OCI-M2 (cell line): ENCODE results near the gene ZFP36.

Experiments
- DNase-seq: peaks from one replicate; lab custom pipeline; 2025; ENCODE audit not compliant: unreplicated experiment; lab: John Stamatoyannopoulos, UW

ZFP36 gene

DNA sequence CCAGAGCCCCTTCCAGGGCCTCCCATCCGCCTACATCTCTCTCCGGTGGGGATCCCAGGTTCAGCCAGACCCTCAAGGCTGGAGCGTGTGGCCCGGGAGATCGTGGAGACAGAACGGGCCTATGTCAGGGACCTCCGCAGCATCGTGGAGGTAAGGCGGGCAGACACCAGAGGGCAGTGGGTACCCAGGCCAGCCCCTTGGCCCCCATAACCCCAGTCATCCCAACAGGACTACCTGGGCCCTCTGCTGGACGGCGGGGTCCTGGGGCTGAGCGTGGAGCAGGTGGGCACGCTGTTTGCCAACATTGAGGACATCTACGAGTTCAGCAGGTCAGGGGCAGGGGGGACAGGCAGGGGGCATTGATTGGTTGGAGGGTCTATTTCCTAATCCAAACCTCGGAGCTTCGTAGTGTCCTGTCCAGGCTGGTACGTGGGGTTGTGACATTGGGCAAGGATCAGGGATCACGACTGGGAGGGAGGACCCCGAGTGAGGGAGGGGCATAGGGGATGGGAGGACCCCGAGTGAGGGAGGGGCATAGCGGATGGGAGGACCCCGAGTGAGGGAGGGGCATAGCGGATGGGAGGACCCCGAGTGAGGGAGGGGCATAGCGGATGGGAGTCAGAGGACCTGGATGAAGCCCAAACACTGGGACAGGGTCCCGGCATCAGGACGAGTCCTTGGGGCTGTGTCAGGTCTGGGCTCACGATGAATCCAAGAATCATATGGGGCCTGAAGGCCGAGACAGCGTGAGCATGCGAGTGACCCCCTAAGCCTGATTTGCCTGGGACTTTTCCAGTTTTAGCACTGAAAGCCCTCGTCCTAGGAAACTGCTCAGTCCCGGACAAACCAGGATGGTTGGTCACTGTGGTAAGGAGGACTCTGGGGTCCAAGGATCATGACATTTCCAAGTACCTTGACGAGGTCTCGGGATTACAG, 8.7 kb downstream of the ZFP36 start:
- no peak for DNase-seq

DNA sequence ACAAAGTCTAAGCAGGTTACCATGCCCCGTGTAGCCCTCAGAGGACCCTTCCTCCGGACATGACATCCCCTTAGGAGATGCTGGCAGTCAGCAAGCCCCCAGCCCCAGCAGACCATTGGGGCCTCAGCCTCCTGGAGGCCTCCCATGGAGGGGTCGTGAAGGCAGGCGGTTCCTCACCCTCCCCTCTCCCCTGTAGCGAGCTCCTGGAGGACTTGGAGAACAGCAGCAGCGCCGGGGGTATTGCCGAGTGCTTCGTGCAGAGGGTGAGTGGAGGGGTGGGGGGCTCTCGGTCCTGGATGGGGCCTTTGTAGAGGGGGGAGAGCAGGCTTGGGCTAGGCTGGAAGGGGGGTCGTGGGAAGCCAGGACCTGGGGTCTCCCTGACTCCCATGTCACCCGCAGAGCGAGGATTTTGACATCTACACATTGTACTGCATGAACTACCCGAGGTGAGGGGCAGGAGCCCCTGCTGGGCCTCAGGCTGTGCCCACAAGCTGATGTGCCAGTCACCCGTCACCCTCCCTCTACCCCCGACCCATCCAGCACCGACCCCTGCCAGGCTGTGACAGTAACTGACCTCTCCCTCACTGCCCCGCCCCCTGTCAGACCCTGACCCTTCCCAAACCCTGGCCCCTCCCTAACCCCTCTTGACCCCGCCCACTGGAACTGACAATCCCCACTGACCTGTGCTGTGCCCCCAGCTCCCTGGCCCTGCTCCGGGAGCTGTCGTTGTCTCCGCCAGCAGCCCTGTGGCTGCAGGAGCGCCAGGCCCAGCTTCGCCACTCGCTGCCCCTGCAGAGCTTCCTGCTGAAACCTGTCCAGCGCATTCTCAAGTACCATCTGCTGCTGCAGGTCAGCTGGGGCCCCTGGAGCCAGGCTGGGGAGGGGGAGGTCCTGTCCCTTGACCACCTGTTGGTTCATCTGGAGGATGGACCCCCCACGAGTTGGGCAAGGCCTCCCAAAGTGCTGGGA, 9.8 kb downstream of the ZFP36 start:
- no peak for DNase-seq

DNA sequence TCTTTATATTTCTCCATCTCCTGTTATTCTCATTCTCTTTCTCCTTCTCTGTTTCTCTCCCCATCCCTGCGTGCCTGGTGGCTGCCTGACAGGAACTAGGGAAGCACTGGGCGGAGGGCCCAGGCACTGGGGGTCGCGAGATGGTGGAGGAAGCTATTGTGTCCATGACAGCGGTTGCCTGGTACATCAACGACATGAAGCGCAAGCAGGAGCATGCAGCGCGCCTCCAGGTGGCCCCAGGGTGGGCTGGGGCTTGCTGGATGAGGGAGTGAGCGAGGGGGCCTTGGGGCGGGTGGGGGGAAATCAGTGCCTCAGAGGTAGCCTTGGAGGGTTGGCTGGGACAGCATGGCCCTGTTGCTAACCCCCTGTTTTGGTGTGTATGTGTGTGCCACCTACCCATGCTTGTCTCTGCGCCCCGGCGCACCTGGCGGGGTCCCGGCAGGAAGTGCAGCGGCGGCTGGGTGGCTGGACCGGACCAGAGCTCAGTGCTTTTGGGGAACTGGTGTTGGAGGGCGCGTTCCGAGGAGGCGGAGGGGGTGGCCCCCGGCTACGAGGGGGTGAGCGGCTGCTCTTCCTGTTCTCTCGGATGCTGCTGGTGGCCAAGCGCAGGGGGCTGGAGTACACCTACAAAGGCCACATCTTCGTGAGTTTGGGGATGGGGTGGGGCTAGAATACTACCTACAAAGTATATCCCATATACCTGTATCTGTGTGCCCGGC, 11.0 kb downstream of the ZFP36 start:
- DNase-seq, result no peak

DNA sequence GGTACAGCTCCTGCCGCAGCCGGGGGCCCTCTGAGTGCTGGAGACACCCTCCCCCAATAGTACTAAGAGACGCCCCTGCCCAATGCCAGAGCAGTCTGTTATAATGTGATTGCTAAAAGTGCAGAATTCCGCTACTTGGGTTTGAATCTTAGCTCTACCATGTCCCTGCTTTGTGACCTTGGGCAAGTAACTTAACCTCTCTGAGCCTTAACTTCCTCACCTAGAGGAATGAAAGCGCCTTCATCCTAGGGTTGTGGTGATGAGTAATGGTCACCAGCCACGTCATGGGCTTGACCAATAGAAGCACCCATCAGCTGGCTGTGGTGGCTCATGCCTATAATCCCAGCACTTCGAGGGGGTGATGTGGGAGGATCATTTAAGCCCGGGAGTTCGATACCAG, 12.4 kb downstream of the ZFP36 start:
- DNase-seq, result no peak

DNA sequence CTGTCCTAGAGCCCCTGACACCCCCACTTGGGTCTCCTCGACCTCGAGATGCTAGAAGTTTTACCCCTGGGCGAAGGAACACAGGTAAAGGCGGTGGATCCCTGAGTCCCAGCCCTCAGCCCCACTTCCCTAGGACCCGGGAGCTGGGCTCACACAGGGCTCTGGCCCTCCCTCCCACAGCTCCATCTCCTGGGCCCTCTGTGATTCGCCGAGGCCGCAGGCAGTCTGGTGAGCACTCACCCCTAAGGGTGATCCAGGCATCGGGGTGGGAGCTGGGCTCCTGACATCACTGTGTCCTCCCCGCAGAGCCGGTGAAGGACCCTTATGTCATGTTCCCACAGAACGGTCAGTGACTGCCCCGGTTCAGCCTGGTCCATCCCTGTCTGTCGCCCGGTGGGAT, 14.1 kb downstream of the ZFP36 start:
- no peak for DNase-seq

DNA sequence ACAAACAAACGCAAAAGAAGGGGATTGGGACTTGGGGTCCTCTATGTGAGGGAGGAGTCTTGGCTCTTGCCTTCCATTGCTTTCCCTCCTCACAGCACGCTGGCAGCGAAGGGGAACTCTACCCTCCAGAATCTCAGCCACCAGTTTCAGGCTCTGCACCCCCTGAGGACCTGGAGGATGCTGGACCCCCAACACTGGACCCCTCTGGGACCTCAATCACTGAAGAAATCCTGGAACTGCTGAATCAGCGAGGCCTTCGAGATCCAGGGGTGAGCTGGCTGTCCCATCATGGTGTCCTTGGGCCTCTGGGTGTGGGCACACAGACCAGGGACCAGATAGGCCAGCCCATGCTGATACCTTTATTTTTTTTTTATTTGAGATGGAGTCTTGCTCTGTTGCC, 15.4 kb downstream of the ZFP36 start:
- no peak for DNase-seq

DNA sequence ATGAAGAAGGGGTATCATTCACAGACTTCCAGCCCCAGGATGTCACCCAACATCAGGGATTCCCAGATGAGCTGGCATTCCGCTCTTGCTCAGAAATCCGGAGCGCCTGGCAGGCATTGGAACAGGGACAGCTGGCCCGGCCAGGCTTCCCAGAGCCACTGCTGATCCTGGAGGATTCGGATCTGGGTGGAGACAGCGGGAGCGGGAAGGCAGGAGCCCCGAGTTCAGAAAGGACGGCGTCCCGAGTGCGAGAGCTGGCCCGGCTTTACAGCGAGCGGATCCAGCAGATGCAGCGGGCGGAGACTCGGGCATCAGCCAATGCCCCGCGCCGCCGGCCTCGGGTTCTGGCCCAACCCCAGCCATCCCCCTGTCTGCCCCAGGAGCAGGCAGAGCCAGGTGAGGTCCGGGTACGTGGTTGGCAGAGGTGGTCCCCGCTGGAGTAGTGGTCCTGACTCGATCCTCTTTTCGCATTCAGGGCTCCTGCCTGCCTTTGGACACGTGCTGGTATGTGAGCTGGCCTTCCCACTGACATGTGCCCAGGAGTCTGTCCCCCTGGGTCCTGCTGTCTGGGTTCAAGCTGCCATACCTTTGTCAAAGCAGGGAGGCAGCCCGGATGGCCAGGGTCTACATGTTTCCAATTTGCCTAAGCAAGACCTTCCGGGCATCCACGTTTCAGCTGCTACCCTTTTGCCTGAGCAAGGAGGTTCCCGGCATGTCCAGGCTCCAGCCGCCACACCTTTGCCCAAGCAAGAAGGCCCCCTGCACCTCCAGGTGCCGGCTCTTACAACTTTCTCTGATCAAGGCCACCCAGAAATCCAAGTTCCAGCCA, 16.8 kb downstream of the ZFP36 start:
- no peak for DNase-seq

DNA sequence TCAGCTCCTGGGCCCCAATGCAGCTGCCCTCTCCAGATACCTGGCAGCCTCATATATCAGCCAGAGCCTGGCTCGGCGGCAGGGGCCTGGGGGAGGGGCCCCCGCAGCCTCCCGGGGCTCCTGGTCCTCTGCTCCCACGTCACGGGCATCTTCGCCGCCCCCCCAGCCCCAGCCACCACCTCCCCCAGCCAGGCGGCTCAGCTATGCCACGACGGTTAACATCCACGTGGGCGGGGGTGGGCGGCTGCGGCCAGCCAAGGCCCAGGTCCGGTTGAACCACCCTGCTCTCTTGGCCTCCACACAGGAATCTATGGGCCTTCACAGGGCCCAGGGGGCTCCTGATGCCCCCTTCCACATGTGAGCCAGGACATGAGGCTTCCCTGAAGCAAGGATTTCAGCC, 18.3 kb downstream of the ZFP36 start:
- DNase-seq, result no peak

DNA sequence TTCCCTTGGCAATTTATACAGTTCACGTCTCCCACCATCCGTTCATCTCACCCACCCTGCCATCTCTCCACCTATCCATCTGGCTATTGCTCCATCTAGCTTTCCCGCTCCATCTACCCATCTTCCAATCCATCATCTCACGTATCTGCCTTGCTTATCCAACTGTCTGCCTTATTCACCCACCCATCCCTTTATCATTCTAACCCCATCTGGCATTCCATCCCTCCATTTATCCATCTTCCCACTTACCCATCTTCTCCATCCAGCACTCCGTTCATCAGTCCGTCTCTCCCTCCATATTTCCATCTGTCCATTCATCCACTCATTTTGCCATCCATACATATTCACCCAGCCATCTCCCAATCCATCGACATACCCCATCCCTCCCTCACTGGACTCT, 19.1 kb downstream of the ZFP36 start:
- DNase-seq, result no peak

DNA sequence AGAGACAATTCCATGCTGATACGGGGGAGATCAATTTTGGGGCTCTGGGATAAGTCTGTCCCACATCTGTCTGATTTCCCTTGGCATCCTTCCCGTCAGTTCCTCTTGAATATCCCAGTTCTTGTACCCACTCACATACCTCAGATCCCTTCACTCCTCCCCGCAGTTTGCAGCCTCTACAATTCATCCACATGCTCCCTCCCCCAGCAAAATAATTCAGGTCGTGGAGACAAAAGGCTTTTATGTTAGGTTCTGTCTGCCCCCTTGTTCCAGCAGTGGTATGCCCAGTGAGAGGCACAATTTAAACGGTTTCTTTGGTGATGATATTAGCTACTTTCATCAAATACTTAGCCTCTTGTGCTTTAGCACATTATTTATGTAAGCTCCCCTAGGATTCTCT, 19.5 kb downstream of the ZFP36 start:
- DNase-seq, result no peak

DNA sequence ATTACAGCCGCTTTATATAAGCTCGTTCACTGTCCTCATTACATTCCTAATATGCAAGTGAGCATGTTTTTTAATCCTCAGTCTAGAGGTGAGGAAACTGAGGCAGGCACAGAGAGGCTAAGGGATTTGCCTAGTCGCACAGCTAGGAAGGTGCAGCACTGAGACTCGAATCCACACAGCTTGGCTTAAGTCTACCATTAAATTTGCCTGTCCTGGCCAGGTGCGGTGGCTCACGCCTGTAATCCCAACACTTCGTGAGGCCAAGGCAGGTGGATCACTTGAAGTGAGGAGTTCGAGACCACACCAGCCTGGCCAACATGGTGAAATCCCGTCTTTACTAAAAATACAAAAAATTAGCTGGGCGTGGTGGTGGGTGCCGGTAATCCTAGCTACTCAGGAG, 21.1 kb downstream of the ZFP36 start:
- no peak for DNase-seq

DNA sequence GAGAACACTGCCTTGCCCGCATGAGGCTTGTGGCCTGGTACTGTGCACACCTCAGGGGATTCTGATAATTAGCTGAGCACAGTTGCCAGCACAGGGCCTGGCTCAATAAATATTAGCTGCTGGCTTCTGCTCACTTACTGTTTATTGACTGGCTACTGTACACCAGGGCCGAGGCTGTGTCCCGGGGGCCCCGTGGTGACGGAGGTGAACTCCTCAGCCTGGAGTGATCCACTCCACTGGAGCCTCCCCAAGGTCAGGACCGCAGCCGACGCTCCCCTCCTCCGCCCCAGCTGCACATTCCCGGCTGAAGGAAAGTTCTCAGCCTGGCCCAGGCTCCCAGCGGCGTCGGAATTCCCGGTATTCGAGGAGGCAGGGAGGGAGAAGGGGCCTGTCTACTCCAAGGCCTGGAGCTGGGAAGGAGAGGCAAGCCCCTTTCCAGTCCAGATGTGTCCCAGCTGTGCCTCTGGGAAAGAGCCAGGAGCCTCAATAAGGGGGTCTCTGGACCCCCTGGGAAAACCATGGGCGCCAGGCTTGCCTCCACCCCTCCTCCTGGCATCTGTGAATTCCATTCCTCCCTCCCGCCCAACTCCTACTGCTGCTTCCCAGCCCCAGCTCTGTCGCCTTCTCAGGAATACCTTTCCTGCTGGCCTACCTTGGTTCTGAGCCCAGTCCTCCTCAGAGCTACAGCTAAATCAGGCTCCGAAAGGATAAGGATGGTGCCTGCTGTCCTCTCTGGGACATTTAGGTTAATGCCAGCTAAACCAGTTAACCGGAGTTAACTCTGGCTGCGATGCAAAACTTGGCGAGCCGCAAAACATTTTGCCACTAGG, 21.9 kb downstream of the ZFP36 start:
- no peak for DNase-seq

DNA sequence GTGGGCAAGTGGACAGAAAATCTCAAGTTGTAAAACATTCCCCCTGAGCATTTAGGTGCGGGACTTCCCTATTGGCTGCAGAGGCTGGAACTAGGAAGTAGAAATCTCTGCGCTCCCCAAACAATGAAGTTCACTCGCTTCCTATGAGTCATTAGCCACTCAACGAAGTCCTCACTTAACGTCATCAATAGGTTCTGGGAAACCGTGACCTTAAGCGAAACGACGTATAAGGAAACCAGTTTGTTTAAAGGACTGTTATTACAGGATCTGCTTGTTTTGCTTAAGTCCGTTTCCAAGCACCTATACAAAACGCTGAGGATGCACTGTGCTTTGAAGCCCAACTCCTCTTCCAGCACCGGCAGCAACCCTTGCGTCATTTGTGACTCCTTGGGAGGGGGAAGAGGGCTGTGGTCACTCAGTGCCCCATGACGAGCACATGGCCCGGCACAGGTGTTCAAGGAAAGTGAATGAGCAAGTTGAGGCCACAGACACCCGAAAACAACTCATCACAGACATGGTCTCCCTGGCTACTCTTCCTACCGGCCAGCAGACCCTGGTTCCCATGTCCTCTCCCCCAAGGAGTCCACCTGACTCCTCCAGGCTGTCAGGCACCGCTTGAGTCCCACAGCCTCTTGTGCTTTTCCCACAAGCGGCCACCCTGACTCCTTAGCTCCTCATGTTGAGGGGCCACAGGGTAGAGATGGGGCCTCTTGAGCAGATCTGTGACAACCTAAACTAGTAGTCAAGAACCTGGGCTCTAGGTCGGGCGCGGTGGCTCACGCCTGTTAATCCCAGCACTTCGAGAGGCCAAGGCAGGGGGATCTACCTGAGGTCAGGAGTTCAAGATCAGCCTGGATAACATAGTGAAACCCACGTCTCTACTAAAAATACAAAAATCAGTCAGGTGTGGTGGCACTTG, 24.3 kb downstream of the ZFP36 start:
- DNase-seq, result no peak

DNA sequence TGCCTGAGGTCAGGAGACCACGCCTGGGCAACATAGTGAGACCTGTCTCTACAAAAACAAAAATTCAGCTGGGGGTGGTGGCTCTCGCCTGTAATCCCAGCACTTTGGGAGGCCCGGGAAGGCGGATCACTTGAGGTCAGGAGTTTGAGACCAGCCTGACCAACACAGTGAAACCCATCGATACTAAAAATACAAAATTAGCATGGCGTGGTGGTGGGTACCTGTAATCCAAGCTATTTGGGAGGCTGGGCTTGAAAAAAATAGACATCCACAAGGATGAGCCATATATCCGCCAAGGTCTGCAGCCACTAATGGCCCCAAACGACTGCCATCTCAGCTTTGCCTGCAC, 26.0 kb downstream of the ZFP36 start:
- no peak for DNase-seq

DNA sequence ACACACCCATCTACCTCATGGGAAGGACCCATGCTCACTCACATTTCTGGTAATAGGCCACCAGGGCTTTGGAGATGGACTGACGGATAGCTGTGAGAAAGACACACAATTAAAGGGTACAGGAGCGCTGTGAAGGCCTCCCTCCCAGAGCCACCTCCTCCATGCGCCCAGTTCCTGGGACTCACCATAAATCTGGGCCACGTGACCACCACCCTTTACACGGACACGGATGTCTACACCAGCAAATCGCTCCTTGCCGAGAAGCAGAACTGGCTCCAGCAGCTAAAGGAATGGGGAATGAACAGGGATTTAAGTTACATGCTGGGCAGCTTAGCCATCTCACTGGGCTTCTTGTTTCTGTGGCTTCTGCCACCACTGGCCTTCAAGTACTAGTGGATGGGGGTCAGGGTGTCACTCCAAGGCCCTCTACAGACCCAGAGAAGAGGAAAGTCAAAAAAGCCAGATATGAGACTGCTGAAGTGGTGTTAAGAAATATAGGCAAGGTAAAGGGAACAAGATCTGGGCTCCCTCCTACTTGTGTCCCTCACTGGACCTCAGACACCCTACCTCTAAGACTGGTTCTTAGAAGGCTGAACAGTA, 26.9 kb downstream of the ZFP36 start:
- DNase-seq, result no peak

DNA sequence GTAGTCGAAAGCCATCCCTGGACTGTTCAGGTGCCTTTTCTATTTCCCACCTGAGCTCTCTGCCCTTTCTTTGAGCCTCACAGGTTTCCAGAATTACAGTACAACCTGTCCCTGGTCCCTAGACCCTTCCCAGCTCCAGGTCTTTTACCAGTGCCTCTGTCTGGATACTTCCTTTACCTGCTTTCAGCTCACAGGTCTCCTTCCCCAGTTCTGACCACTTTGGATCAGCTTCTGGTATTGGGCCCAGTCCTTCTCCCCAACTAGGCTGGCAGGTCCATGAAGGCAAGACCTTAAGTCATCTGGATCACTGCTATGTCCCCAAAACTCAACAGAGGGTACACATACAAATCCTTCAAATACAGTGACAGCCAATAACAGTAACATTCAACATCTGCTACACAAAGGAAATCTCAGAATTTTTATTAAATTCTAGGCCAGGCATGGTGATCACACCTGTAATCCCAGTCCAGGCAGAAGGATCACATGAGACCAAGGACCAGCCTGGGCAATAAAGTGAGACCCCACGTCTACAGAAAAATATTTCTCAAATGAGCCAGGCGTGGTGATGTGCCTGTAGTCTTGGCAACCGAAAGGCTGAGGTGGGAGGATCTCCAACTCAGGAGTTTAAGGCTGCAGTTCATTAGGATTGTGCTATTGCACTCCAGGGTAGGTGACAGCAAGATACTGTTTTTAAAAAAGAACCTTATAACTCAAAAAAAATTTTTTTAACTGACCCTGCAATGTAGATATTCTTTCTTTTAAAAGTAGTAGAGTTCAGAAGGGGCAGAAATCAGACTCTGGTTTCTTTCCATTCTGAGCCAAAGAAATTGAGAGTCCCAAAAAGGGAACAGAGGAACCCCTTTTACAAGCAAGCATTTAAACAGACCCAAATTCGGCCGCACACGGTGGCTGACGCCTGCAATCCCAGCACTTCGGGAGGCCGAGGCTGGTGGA, 27.8 kb downstream of the ZFP36 start:
- no peak for DNase-seq
